ENCODE measurements around the gene BEST1. TPM values are rescaled to one million over a fixed set of nuclear protein-coding genes. Genes with fewer than 3 reads are reported as not detected.

Gene BEST1
- total and polyA plus RNA-seq, 2 of the 13 experiments (the other 11 are each of a cell fraction or from before 2014, with no cell fraction given) = 0.09 to 0.65 TPM

DNA sequence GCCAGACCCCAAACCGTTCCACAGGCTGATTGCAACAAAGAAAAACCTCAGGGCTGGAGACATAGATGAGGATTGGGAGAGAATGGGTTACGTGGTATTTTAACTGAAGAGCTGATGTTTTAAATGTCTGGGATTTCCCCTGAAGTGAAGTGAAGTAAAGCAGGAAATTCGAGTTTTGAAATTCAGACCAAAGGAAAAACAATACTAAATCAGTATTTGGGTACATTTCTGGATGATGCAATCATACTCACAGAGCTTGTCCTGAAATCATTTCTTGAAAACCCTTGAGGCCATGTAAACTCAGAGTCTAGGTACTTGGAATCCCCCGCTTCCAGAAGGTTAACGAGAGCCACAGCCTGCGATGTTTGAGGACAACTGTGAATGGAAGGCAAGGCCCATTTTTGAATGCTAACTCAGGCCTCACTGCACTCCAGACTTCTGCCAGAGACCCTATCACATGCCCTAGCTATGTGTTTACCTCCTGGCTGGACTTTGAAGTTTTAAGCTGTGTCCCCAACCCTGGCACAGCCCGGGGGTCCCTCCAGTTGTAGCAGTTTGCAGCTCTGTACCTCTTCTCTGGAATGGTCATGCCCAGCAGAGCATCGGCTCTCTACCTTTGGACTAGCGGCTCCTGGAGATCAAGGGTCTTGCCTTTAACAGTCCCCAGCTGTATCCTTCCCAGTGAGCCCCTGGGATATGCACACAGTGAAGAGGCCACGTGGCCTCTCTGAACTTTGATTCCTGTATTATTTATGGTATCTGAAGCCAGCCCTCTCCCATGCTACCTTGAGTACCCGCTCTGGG is 22.7 kb downstream of the BEST1 start:
- Histone ChIP-seq H2AFZ (ENCODE audit: low read length) (no peak overlapping the region), H3K27me3 (ENCODE audit: control insufficient read depth in 1 of 2, insufficient read depth in 2 of 2, low read length in 2 of 2) (no peaks in the 10 kb centered on the region; a peak in 1 of 5 replicates), H3K9me3 (ENCODE audit: low read length) (no peaks in the 10 kb centered on the region), H3K9ac (ENCODE audit: insufficient read depth, low read depth, low read length) (peak overlapping the region; percentile 100), H3K4me2 (ENCODE audit: low read depth, low read length) (peak overlapping the region; percentile 99), H4K20me1 (ENCODE audit: insufficient read depth, low read length) (no peaks in the 10 kb centered on the region), H3K36me3 (replicated peaks in 1 of 2; ENCODE audit: control insufficient read depth in 1 of 2, insufficient read depth in 2 of 2, low read length in 2 of 2) (no peaks in the 10 kb centered on the region), H3K79me2 (ENCODE audit: insufficient read depth, low read length) (peaks cover 19% of the 10 kb centered on the region), H3K4me3 (replicated peaks in 1 of 3; ENCODE audit: insufficient read depth in 1 of 3, low read depth in 2 of 3, low read length in 3 of 3) (peak overlapping the region; percentile 65 to 72 (median 71)), H3K4me1 (ENCODE audit: insufficient read depth, low read length) (peaks cover 93% of the 10 kb centered on the region), H3K27ac (ENCODE audit: extremely low read length, insufficient read depth, low read length) (peak overlapping the region; percentile 100)
- DNase-seq (ENCODE audit: low spot score) (peak; percentile 95), ATAC-seq (peak; percentile 78), FAIRE-seq (peak; percentile 76)
- intact Hi-C loops (cut with micrococcal nuclease; ENCODE audit: unreplicated experiment) = loop anchor here (1.0 to 2.0 kb wide), 4 partner anchors 8 to 82 kb away; no protein-coding TSS in a partner anchor
- 0% methylated on average over 10 of the region's 11 CpGs for WGBS (ENCODE audit: low lambda C conversion rate)
- ChIA-PET CTCF (ENCODE audit: low intra/inter-chr PET ratio, low total read pairs) (no interaction called here), POLR2A (interaction anchor here (0.8 to 14.8 kb wide), 23 partner anchors 9 to 868 kb away, joined by 3 to 518 read pairs (median 8); partner anchors contain the start of genes BEST1 and FADS1)
- in situ Hi-C loops (cut with HindIII; ENCODE audit: extremely low pct_ligation_motif_present, low pct_unique_long_range_greater_than_20kb) = no loop called here
- BruUV-seq (replicated peaks) = no TSS peak
- TF ChIP-seq ZNF468 (CRISPR knock-in tag; IDR thresholded peaks at IDR 0.05) (no peak), ZNF777 (CRISPR knock-in tag; IDR thresholded peaks at IDR 0.05) (no peak), ZNF33A (CRISPR knock-in tag; IDR thresholded peaks at IDR 0.05; ENCODE audit: borderline replicate concordance) (no peak), ZSCAN21 (CRISPR knock-in tag; IDR thresholded peaks at IDR 0.05; ENCODE audit: borderline replicate concordance) (peak; percentile 38), EEA1 (CRISPR knock-in tag; IDR thresholded peaks at IDR 0.05; ENCODE audit: borderline replicate concordance) (no peak), KAT7 (CRISPR knock-in tag; IDR thresholded peaks at IDR 0.05; ENCODE audit: borderline replicate concordance) (peak; percentile 40; the same call in 1 of the 2 replicates), AGO1 (IDR thresholded peaks at IDR 0.05; ENCODE audit: low read depth, low read length, poor library complexity, severe bottlenecking) (no peak), ZNF253 (CRISPR knock-in tag; IDR thresholded peaks at IDR 0.05; ENCODE audit: borderline replicate concordance) (no peak), ZNF30 (CRISPR knock-in tag; IDR thresholded peaks at IDR 0.05) (peak; percentile 54; the same call in 1 of the 2 replicates), ZNF75D (CRISPR knock-in tag; IDR thresholded peaks at IDR 0.05; ENCODE audit: borderline replicate concordance) (no peak), BORCS8-MEF2B (CRISPR knock-in tag; IDR thresholded peaks at IDR 0.05) (no peak), GTF2F1 (IDR thresholded peaks at IDR 0.05; ENCODE audit: low read length) (no peak; the same call in 1 of the 2 replicates), ZNF530 (CRISPR knock-in tag; IDR thresholded peaks at IDR 0.05; ENCODE audit: low read depth) (no peak)
- TF ChIP-seq, protein P1, sequence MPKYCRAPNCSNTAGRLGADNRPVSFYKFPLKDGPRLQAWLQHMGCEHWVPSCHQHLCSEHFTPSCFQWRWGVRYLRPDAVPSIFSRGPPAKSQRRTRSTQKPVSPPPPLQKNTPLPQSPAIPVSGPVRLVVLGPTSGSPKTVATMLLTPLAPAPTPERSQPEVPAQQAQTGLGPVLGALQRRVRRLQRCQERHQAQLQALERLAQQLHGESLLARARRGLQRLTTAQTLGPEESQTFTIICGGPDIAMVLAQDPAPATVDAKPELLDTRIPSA (CRISPR knock-in tag; IDR thresholded peaks at IDR 0.05; ENCODE audit: borderline replicate concordance) = no peak
- TF ChIP-seq, protein P2, sequence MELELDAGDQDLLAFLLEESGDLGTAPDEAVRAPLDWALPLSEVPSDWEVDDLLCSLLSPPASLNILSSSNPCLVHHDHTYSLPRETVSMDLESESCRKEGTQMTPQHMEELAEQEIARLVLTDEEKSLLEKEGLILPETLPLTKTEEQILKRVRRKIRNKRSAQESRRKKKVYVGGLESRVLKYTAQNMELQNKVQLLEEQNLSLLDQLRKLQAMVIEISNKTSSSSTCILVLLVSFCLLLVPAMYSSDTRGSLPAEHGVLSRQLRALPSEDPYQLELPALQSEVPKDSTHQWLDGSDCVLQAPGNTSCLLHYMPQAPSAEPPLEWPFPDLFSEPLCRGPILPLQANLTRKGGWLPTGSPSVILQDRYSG (CRISPR knock-in tag; IDR thresholded peaks at IDR 0.05) = no peak
- TF ChIP-seq, protein P3, sequence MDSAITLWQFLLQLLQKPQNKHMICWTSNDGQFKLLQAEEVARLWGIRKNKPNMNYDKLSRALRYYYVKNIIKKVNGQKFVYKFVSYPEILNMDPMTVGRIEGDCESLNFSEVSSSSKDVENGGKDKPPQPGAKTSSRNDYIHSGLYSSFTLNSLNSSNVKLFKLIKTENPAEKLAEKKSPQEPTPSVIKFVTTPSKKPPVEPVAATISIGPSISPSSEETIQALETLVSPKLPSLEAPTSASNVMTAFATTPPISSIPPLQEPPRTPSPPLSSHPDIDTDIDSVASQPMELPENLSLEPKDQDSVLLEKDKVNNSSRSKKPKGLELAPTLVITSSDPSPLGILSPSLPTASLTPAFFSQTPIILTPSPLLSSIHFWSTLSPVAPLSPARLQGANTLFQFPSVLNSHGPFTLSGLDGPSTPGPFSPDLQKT (CRISPR knock-in tag; IDR thresholded peaks at IDR 0.05; ENCODE audit: borderline replicate concordance) = no peak
- TF ChIP-seq, protein P4, sequence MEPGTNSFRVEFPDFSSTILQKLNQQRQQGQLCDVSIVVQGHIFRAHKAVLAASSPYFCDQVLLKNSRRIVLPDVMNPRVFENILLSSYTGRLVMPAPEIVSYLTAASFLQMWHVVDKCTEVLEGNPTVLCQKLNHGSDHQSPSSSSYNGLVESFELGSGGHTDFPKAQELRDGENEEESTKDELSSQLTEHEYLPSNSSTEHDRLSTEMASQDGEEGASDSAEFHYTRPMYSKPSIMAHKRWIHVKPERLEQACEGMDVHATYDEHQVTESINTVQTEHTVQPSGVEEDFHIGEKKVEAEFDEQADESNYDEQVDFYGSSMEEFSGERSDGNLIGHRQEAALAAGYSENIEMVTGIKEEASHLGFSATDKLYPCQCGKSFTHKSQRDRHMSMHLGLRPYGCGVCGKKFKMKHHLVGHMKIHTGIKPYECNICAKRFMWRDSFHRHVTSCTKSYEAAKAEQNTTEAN (CRISPR knock-in tag; conservative IDR thresholded peaks at IDR 0.05) = peak; percentile 17; the same call in 1 of the 2 replicates
- TF ChIP-seq, protein P5, sequence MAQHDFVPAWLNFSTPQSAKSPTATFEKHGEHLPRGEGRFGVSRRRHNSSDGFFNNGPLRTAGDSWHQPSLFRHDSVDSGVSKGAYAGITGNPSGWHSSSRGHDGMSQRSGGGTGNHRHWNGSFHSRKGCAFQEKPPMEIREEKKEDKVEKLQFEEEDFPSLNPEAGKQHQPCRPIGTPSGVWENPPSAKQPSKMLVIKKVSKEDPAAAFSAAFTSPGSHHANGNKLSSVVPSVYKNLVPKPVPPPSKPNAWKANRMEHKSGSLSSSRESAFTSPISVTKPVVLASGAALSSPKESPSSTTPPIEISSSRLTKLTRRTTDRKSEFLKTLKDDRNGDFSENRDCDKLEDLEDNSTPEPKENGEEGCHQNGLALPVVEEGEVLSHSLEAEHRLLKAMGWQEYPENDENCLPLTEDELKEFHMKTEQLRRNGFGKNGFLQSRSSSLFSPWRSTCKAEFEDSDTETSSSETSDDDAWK (CRISPR knock-in tag; IDR thresholded peaks at IDR 0.05) = no peak
